GM23338 (cell line): ENCODE data around the gene RAB8B. TPM values are rescaled to one million over a fixed set of nuclear protein-coding genes. Genes with fewer than 3 reads are reported as not detected.

Experiments used
- ATAC-seq: fragments of 200-7000 bp; cut with Tn5 transposase; 3 replicates; pipeline ENCODE4 v1.9.1; 2020
- DNase-seq: peaks from one replicate; pipeline ENCODE4 v3.0.0-alpha.2; 2015; ENCODE audit warnings: low spot score
- H2AFZ ChIP-seq: fragments of 200-600 bp; sonication (generic); 2 replicates; pipeline ENCODE4 v1.8.0; 2016; ENCODE audit warnings: antibody characterized with exemption, mild to moderate bottlenecking, moderate library complexity
- H3F3A ChIP-seq: fragments of 200-600 bp; sonication (generic); replicated peaks from 2 replicates; pipeline ENCODE4 v1.8.0; 2017; ENCODE audit warnings: antibody characterized with exemption, mixed run types, low read depth
- H3K27ac ChIP-seq: fragments of 200-600 bp; sonication (generic); 2 replicates; pipeline ENCODE4 v1.6.1; 2016; ENCODE audit warnings: low read depth
- H3K27me3 ChIP-seq: fragments of 200-600 bp; sonication (generic); 2 replicates; pipeline ENCODE4 v1.8.0; 2016; ENCODE audit warnings: mild to moderate bottlenecking, mixed run types, moderate library complexity; ENCODE audit not compliant: insufficient read depth
- H3K36me3 ChIP-seq: fragments of 200-600 bp; sonication (generic); 2 replicates; pipeline ENCODE4 v1.8.0; 2016; ENCODE audit warnings: mild to moderate bottlenecking; ENCODE audit not compliant: insufficient read depth
- H3K4me1 ChIP-seq: fragments of 200-600 bp; sonication (generic); 2 replicates; pipeline ENCODE4 v1.8.0; 2016; ENCODE audit warnings: mild to moderate bottlenecking, moderate library complexity; ENCODE audit not compliant: insufficient read depth
- H3K4me2 ChIP-seq: fragments of 200-600 bp; sonication (generic); 2 replicates; pipeline ENCODE4 v1.7.1; 2017; ENCODE audit warnings: mixed run types
- H3K4me3 ChIP-seq: fragments of 200-600 bp; sonication (generic); 2 replicates; pipeline ENCODE4 v1.6.1; 2016; ENCODE audit warnings: mixed run types
- H3K79me2 ChIP-seq: fragments of 200-600 bp; sonication (generic); replicated peaks from 2 replicates; pipeline ENCODE4 v1.8.0; 2017; ENCODE audit warnings: mild to moderate bottlenecking; ENCODE audit not compliant: insufficient read depth
- H3K9me2 ChIP-seq: fragments of 200-600 bp; sonication (generic); 2 replicates; pipeline ENCODE4 v1.8.0; 2017; ENCODE audit not compliant: insufficient read depth
- H4K20me1 ChIP-seq: fragments of 200-600 bp; sonication (generic); replicated peaks from 2 replicates; pipeline ENCODE4 v1.8.0; 2017; ENCODE audit warnings: mild to moderate bottlenecking; ENCODE audit not compliant: insufficient read depth
- H3K27ac Mint-ChIP-seq: 2 replicates; pipeline ENCODE4 v1.8.0; 2020; ENCODE audit warnings: inconsistent platforms, mild to moderate bottlenecking, moderate library complexity, mixed read lengths
- H3K27me3 Mint-ChIP-seq: 3 replicates; pipeline ENCODE4 v1.8.0; 2022; ENCODE audit warnings: low read depth, mild to moderate bottlenecking, moderate library complexity, mixed read lengths, inconsistent platforms; ENCODE audit not compliant: insufficient read depth, poor library complexity
- H3K36me3 Mint-ChIP-seq: 3 replicates; pipeline ENCODE4 v1.8.0; 2021; ENCODE audit warnings: low read depth, mild to moderate bottlenecking, inconsistent platforms, moderate library complexity, mixed read lengths
- H3K4me1 Mint-ChIP-seq: 3 replicates; pipeline ENCODE4 v1.8.0; 2020; ENCODE audit warnings: mild to moderate bottlenecking, inconsistent platforms, mixed read lengths
- H3K4me3 Mint-ChIP-seq: 3 replicates; pipeline ENCODE4 v1.8.0; 2021; ENCODE audit warnings: moderate library complexity, mild to moderate bottlenecking, inconsistent platforms, mixed read lengths
- H3K9me3 Mint-ChIP-seq: 3 replicates; pipeline ENCODE4 v1.8.0; 2020; ENCODE audit warnings: moderate library complexity, mild to moderate bottlenecking, inconsistent platforms, mixed read lengths
- CREB1 ChIP-seq: fragments of 250-450 bp; sonication (Bioruptor Pico); IDR thresholded peaks from 2 replicates; pipeline ENCODE4 v1.5.0; 2020; ENCODE audit warnings: low read depth, mild to moderate bottlenecking, moderate library complexity
- CTCF ChIP-seq, 2 experiments: fragments of 200-600 bp in 1 of 2; sonication (generic) in 1 of 2; conservative IDR thresholded peaks; 2 replicates each; pipeline versions ENCODE4 v1.5.1 to v1.6.1; 2016 to 2017; ENCODE audit warnings: antibody characterized with exemption in 2 of 2, low read depth in 2 of 2, mild to moderate bottlenecking in 2 of 2, moderate library complexity in 1 of 2
- ETS1 ChIP-seq: IDR thresholded peaks from 2 replicates; pipeline ENCODE4 v1.6.1; 2016; ENCODE audit warnings: antibody characterized with exemption
- EZH2 ChIP-seq: fragments of 200-600 bp; sonication (generic); IDR thresholded peaks from one replicate; pipeline ENCODE4 v1.8.0; 2017; ENCODE audit warnings: antibody characterized with exemption, mild to moderate bottlenecking, low read depth; ENCODE audit not compliant: unreplicated experiment
- EZH2phosphoT487 ChIP-seq: fragments of 200-600 bp; sonication (generic); IDR thresholded peaks from one replicate; pipeline ENCODE4 v1.8.1; 2018; ENCODE audit warnings: antibody characterized with exemption; ENCODE audit not compliant: unreplicated experiment
- JUNB ChIP-seq: IDR thresholded peaks from one replicate; pipeline ENCODE4 v1.6.1; 2016; ENCODE audit warnings: antibody characterized with exemption; ENCODE audit not compliant: unreplicated experiment
- NANOG ChIP-seq: IDR thresholded peaks from 2 replicates; pipeline ENCODE4 v1.6.1; 2016; ENCODE audit warnings: antibody characterized with exemption, borderline replicate concordance
- POLR2AphosphoS5 ChIP-seq: IDR thresholded peaks from 2 replicates; pipeline ENCODE4 v1.6.1; 2016; ENCODE audit warnings: antibody characterized with exemption, low read depth
- REST ChIP-seq: IDR thresholded peaks from one replicate; pipeline ENCODE4 v1.6.1; 2018; ENCODE audit warnings: antibody characterized with exemption; ENCODE audit not compliant: unreplicated experiment
- STAT1 ChIP-seq: IDR thresholded peaks from one replicate; pipeline ENCODE4 v1.6.1; 2016; ENCODE audit warnings: antibody characterized with exemption; ENCODE audit not compliant: unreplicated experiment
- ZNF114 ChIP-seq: fragments of 250-450 bp; sonication (Bioruptor Pico); IDR thresholded peaks from 2 replicates; pipeline ENCODE4 v1.5.0; 2020; ENCODE audit warnings: mild to moderate bottlenecking, moderate library complexity
- ZNF331 ChIP-seq: fragments of 250-450 bp; sonication (Bioruptor Pico); IDR thresholded peaks from 2 replicates; pipeline ENCODE4 v1.5.0; 2020; ENCODE audit warnings: low read depth, mild to moderate bottlenecking, moderate library complexity
- ZNF462 ChIP-seq: fragments of 250-450 bp; sonication (Bioruptor Pico); IDR thresholded peaks from 2 replicates; pipeline ENCODE4 v1.5.0; 2020; ENCODE audit warnings: mild to moderate bottlenecking, moderate library complexity
- polyA plus RNA-seq: library from polyadenylated mRNA; unstranded; fragments of >200 nt; fragmentation: Nextera tagmentation; extraction: Ambion mirVana; gene quantifications from 2 replicates; pipeline ENCODE4 v1.2.1, GENCODE V29; 2016
- total RNA-seq: library from RNA; depleted of rRNA; stranded (reverse); fragments of >200 nt; shearing (Covaris generic); gene quantifications from 2 replicates; pipeline ENCODE4 v1.2.3, GENCODE V29; 2014

Gene RAB8B
- total and polyA plus RNA-seq, 2 experiments from 2014 or later = 23.2 to 41.7 TPM

- peaks cover 2% of the 10 kb centered on the region for H3K27me3 Mint-ChIP-seq
- H3K79me2 ChIP-seq = peaks cover 28% of the 10 kb centered on the region
- no peaks in the 10 kb centered on the region for H4K20me1 ChIP-seq
- no peaks in the 10 kb centered on the region for H3K27me3 ChIP-seq
- no peaks in the 10 kb centered on the region for H3K9me3 Mint-ChIP-seq
- peak overlapping the region; percentile 74 for H3K4me2 ChIP-seq
- H3K36me3 ChIP-seq = peaks cover 22% of the 10 kb centered on the region
- TF ChIP-seq ZNF114 (CRISPR knock-in tag) (no peak), POLR2AphosphoS5 (no peak), REST (no peak), CREB1 (CRISPR knock-in tag) (no peak), CTCF (conservative IDR thresholded peaks at IDR 0.05; ENCODE audit: low read depth in 2 of 2) (no peak; a peak in 1 of 4 replicates), JUNB (no peak), ETS1 (no peak), EZH2 (no peak), ZNF331 (CRISPR knock-in tag) (no peak), ZNF462 (CRISPR knock-in tag) (no peak), STAT1 (no peak), EZH2phosphoT487 (no peak), NANOG (no peak)
- H3K4me1 ChIP-seq = no peaks in the 10 kb centered on the region
- H3K9me2 ChIP-seq = no peaks in the 10 kb centered on the region
- ATAC-seq (peak; percentile 65), DNase-seq (peak; percentile 84)
- peak overlapping the region; percentile 96 for H3K27ac ChIP-seq
- H3K4me3 ChIP-seq = peak overlapping the region; percentile 83
- peaks cover 6% of the 10 kb centered on the region for H3K4me1 Mint-ChIP-seq
- peak overlapping the region; percentile 54; the same call in 1 of the 2 replicates for H2AFZ ChIP-seq
- H3K4me3 Mint-ChIP-seq = peak overlapping the region; percentile 95
- peak overlapping the region; percentile 84 for H3K27ac Mint-ChIP-seq
- H3K36me3 Mint-ChIP-seq = peaks cover 17% of the 10 kb centered on the region; the same call in 2 of the 3 replicates
- peaks cover 5% of the 10 kb centered on the region; the same call in 1 of the 2 replicates for H3F3A ChIP-seq
Observed at GRCh38 chr15:63157891-63158431, 31.4 kb upstream of the RAB8B start.
